K562 (cell line): ENCODE data around the gene CNRIP1. TPM values are rescaled to one million over a fixed set of nuclear protein-coding genes. Genes with fewer than 3 reads are reported as not detected.
A peak's percentile ranks its signal among the peaks of the same experiment; 100 is the strongest.

ENCODE experiments used
- ATAC-seq: fragments of 200-7000 bp; cut with Tn5 transposase; 3 replicates; pipeline ENCODE4 v1.9.1; 2020; ENCODE audit warnings: moderate library complexity
- BruUV-seq: library from RNA; stranded (reverse); fragments of 400-500 nt; replicated peaks from 2 replicates; lab custom pipeline; 2021; lab: Mats Ljungman, UMichigan
- CTCF ChIA-PET: fragments of 300-600 bp; formaldehyde crosslinking; extraction: SDS; loops from one replicate; lab custom pipeline; 2021; ENCODE audit warnings: low intra/inter-chr PET ratio; lab: Yijun Ruan, JAX
- POLR2A ChIA-PET: fragments of 300-600, 350-650 bp; sonication (Branson Sonifier 250); formaldehyde crosslinking; extraction: SDS; loops from one replicate; lab custom pipeline; 2021; ENCODE audit warnings: antibody characterized with exemption, inconsistent platforms; lab: Yijun Ruan, JAX
- DNase-seq, 4 experiments: peaks; one replicate each; pipeline versions ENCODE4 v3.0.0 to v3.0.0-alpha.2; 2011 to 2018; ENCODE audit warnings: low spot score in 3 of 4, mixed read lengths in 3 of 4; ENCODE audit errors: extremely low read depth in 1 of 4
- FAIRE-seq: peaks from 2 replicates; lab custom pipeline; 2011; peaks lifted over from hg19 to GRCh38; lab: Jason Lieb, UNC
- H2AFZ ChIP-seq: 2 replicates; pipeline ENCODE4 v1.6.0; 2011; ENCODE audit warnings: low read depth, low read length, control low read depth, inconsistent platforms
- H3K27ac ChIP-seq: fragments of 200-600 bp; 3 replicates; pipeline ENCODE4 v1.8.0; 2011; ENCODE audit warnings: low read depth, mild to moderate bottlenecking, control low read depth, inconsistent platforms, low read length, moderate library complexity, mixed read lengths; ENCODE audit errors: extremely low read depth
- H3K27me3 ChIP-seq, 2 experiments: fragments of 300-600 bp in 1 of 2; 2 replicates in 1 of 2; 3 replicates in 1 of 2; pipeline versions ENCODE4 v1.6.0 to v1.8.0; 2011; ENCODE audit warnings: inconsistent platforms in 2 of 2, low read length in 2 of 2, mild to moderate bottlenecking in 1 of 2, mixed read lengths in 1 of 2, moderate library complexity in 1 of 2; ENCODE audit not compliant: control insufficient read depth in 2 of 2, insufficient read depth in 2 of 2
- H3K36me3 ChIP-seq: fragments of 300-600 bp; 3 replicates; pipeline ENCODE4 v1.8.0; 2011; ENCODE audit warnings: mild to moderate bottlenecking, low read length, inconsistent platforms; ENCODE audit not compliant: control insufficient read depth, insufficient read depth
- H3K4me1 ChIP-seq, 2 experiments: fragments of 200-600 bp in 1 of 2; replicated peaks in 1 of 2; 2 replicates in 1 of 2; 3 replicates in 1 of 2; pipeline versions ENCODE4 v1.5.1 to v1.8.0; 2011; ENCODE audit warnings: inconsistent platforms in 2 of 2, low read length in 2 of 2, mild to moderate bottlenecking in 1 of 2, mixed read lengths in 1 of 2, moderate library complexity in 1 of 2; ENCODE audit not compliant: control insufficient read depth in 2 of 2, insufficient read depth in 2 of 2
- H3K4me2 ChIP-seq: 2 replicates; pipeline ENCODE4 v1.6.1; 2011; ENCODE audit warnings: low read length, control low read depth, inconsistent platforms, mixed read lengths; ENCODE audit not compliant: insufficient read depth
- H3K4me3 ChIP-seq: fragments of 200-600 bp; sonication (generic), shearing (Covaris generic); 2 replicates; pipeline ENCODE4 v1.5.1; 2016; ENCODE audit warnings: control low read depth, inconsistent platforms
- H3K79me2 ChIP-seq: fragments of 200-600 bp; 3 replicates; pipeline ENCODE4 v1.8.0; 2011; ENCODE audit warnings: low read length, inconsistent platforms; ENCODE audit not compliant: control insufficient read depth, insufficient read depth
- H3K9ac ChIP-seq, 2 experiments: 2 replicates each; pipeline versions ENCODE4 v1.6.0 to v1.6.1; 2011; ENCODE audit warnings: low read depth in 2 of 2, low read length in 2 of 2, control low read depth in 1 of 2, inconsistent platforms in 1 of 2, mild to moderate bottlenecking in 1 of 2, mixed read lengths in 1 of 2; ENCODE audit not compliant: insufficient read depth in 1 of 2
- H3K9me1 ChIP-seq: one replicate; pipeline ENCODE4 v1.6.0; 2011; ENCODE audit warnings: inconsistent platforms, mild to moderate bottlenecking, low read length, moderate library complexity; ENCODE audit not compliant: control insufficient read depth, insufficient read depth
- H3K9me3 ChIP-seq: replicated peaks from 2 replicates; pipeline ENCODE4 v1.5.1; 2011; ENCODE audit warnings: low read depth, low read length, inconsistent platforms; ENCODE audit not compliant: control insufficient read depth, insufficient read depth
- H4K20me1 ChIP-seq: replicated peaks from 2 replicates; pipeline ENCODE4 v1.6.1; 2011; ENCODE audit warnings: low read length, inconsistent platforms, mixed read lengths; ENCODE audit not compliant: control insufficient read depth, insufficient read depth
- ELF2 ChIP-seq: fragments of 250-450 bp; sonication (Bioruptor Pico); IDR thresholded peaks from 2 replicates; pipeline ENCODE4 v1.5.0; 2021; ENCODE audit warnings: mild to moderate bottlenecking
- FOSL1 ChIP-seq: fragments of 200-800 bp; sonication (Bioruptor generic); conservative IDR thresholded peaks from 2 replicates; pipeline ENCODE4 v1.6.1; 2016; ENCODE audit warnings: missing genetic modification characterization, missing compliant biosample characterization
- SIX5 ChIP-seq, 2 experiments: IDR thresholded peaks; 2 replicates each; pipeline ENCODE4 v1.6.1; 2011; ENCODE audit warnings: low read length in 2 of 2, borderline replicate concordance in 1 of 2, low read depth in 1 of 2, mild to moderate bottlenecking in 1 of 2, moderate library complexity in 1 of 2; ENCODE audit not compliant: insufficient read depth in 1 of 2
- STAT5B ChIP-seq: fragments of 250-450 bp; sonication (Bioruptor Pico); IDR thresholded peaks from 2 replicates; pipeline ENCODE4 v1.8.0; 2021; ENCODE audit warnings: mild to moderate bottlenecking, inconsistent platforms
- SUPT5H ChIP-seq: fragments of 450-650 bp; IDR thresholded peaks from 2 replicates; pipeline ENCODE4 v1.6.1; 2016
- ZNF253 ChIP-seq: fragments of 250-450 bp; sonication (Bioruptor Pico); conservative IDR thresholded peaks from 2 replicates; pipeline ENCODE4 v1.6.1; 2021; ENCODE audit warnings: mild to moderate bottlenecking
- ZNF384 ChIP-seq: IDR thresholded peaks from 2 replicates; pipeline ENCODE4 v1.6.1; 2012; ENCODE audit warnings: low read depth, low read length, improper control_type of control experiment
- ZNF785 ChIP-seq: fragments of 250-450 bp; sonication (Bioruptor Pico); IDR thresholded peaks from 2 replicates; pipeline ENCODE4 v1.4.0; 2020; ENCODE audit warnings: mild to moderate bottlenecking
- whole genome bisulfite sequencing: fragments of 100-300 bp; shearing (Covaris generic); methylation state at CpG from one replicate; pipeline ENCODE4 v1.1.6; 2016; ENCODE audit warnings: low coverage, mixed read lengths; ENCODE audit not compliant: insufficient coverage; ENCODE audit errors: missing lambda C conversion rate; 5-methylcytosine and 5-hydroxymethylcytosine counted together
- in situ Hi-C: fragments of 300-500 bp; cut with MboI; formaldehyde crosslinking; loops from 4 replicates; pipeline ENCODE4 v1.15.0; 2018; ENCODE audit warnings: inconsistent platforms, mixed read lengths
- intact Hi-C: fragments of 100-400 bp; cut with micrococcal nuclease; formaldehyde crosslinking; loops from 2 replicates; pipeline ENCODE4 v1.14.2; 2022
- polyA plus RNA-seq, 8 experiments: library from polyadenylated mRNA; depleted of rRNA in 4 of 8; stranded (reverse) in 5 of 8; unstranded in 3 of 8; fragments of >200 nt; fragmentation: Nextera tagmentation in 2 of 8; fragmentation: Illumina TruSeq in 1 of 8; extraction: Ambion mirVana in 2 of 8; extraction: Trizol in 1 of 8; gene quantifications; 2 replicates each; pipeline versions ENCODE4 v1.2.1 to v1.2.3, GENCODE V29; 2011 to 2014; ENCODE audit warnings: inconsistent platforms in 1 of 8, missing spikeins in 1 of 8
- total RNA-seq, 7 experiments: library from RNA; depleted of rRNA in 6 of 7; stranded (reverse); fragments of >200 nt in 6 of 7; fragmentation: Illumina TruSeq in 2 of 7; extraction: Trizol in 2 of 7; gene quantifications; 2 replicates each; pipeline versions ENCODE4 v1.2.1 to v1.2.3, GENCODE V29; 2011 to 2021; ENCODE audit warnings: low replicate concordance in 1 of 7
- TF ChIP-seq, protein P1 (sequence below): fragments of 450-650 bp; formaldehyde crosslinking; IDR thresholded peaks from 2 replicates; pipeline ENCODE4 v1.4.0; 2020; ENCODE audit warnings: mild to moderate bottlenecking, mixed read lengths
- TF ChIP-seq, protein P2 (sequence below), 2 experiments: IDR thresholded peaks in 1 of 2; conservative IDR thresholded peaks in 1 of 2; 2 replicates each; pipeline ENCODE4 v1.6.1; 2016; ENCODE audit warnings: low read depth in 2 of 2, mild to moderate bottlenecking in 1 of 2, missing compliant biosample characterization in 1 of 2, missing genetic modification characterization in 1 of 2, moderate library complexity in 1 of 2
- TF ChIP-seq, protein P3 (sequence below): fragments of 200-800 bp; sonication (Bioruptor generic); IDR thresholded peaks from 2 replicates; pipeline ENCODE4 v1.6.1; 2016; ENCODE audit warnings: missing genetic modification characterization, missing compliant biosample characterization

The CNRIP1 gene
- total and polyA plus RNA-seq, 9 of the 15 experiments (the other 6 are each of a cell fraction or from before 2014, with no cell fraction given), result 0.59 to 2.1 (median 1.5) TPM

DNA sequence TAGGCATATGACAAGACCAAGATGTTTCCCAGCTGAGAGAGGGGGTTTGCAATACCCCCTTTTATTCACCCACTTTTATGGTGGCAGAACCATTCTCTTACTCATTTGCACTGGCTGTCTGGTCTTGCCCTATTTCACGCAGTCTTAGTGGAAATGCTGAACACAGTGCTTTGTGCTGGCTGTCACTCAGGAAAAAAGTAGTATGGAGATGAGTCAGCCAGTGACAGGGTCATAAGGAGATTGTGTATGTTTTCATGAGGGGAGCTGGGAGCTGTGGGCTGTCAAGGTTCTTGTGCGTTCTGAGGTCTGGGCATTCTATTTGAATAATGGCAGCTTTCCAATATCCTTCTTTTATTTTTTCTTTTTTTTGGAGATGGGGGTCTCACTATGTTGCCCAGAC lies 10.9 kb upstream of the CNRIP1 start:
- ChIA-PET POLR2A (interaction anchor here (0.6 to 2.9 kb wide), 4 partner anchors 11 to 1840 kb away, joined by 3 to 13 read pairs (median 3); partner anchors contain the start of gene CNRIP1), CTCF (interaction anchor here (0.6 kb wide), 1 partner anchor 1507 kb away, joined by 3 read pairs; no protein-coding TSS in a partner anchor)
- H3K27me3 ChIP-seq, result no peaks in the 10 kb centered on the region
- no peaks in the 10 kb centered on the region for H3K79me2 ChIP-seq
- H2AFZ ChIP-seq, result peak overlapping the region; percentile 69
- no peak overlapping the region for H3K27ac ChIP-seq
- no peaks in the 10 kb centered on the region for H3K9me1 ChIP-seq
- WGBS, result 15% methylated on average over 2 of the region's 2 CpGs
- intact Hi-C loops, result no loop called here
- ATAC-seq (peak; percentile 74), DNase-seq (peak in 3 of 4 experiments; percentile 20 to 56 (median 33)), FAIRE-seq (no peak)
- no peaks in the 10 kb centered on the region for H4K20me1 ChIP-seq
- H3K4me2 ChIP-seq, result no peak overlapping the region
- peaks cover 0 to 4% of the 10 kb centered on the region in 2 experiments; a peak in 1 of 5 replicates for H3K4me1 ChIP-seq
- no peaks in the 10 kb centered on the region for H3K36me3 ChIP-seq
- no TSS peak for BruUV-seq
- in situ Hi-C loops, result no loop called here
- no peak overlapping the region for H3K9ac ChIP-seq
- no peaks in the 10 kb centered on the region for H3K9me3 ChIP-seq
- H3K4me3 ChIP-seq, result no peak overlapping the region
- TF ChIP-seq, protein P1, sequence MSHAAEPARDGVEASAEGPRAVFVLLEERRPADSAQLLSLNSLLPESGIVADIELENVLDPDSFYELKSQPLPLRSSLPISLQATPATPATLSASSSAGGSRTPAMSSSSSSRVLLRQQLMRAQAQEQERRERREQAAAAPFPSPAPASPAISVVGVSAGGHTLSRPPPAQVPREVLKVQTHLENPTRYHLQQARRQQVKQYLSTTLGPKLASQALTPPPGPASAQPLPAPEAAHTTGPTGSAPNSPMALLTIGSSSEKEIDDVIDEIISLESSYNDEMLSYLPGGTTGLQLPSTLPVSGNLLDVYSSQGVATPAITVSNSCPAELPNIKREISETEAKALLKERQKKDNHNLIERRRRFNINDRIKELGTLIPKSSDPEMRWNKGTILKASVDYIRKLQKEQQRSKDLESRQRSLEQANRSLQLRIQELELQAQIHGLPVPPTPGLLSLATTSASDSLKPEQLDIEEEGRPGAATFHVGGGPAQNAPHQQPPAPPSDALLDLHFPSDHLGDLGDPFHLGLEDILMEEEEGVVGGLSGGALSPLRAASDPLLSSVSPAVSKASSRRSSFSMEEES, result no peak
- TF ChIP-seq SIX5 (IDR thresholded peaks at IDR 0.05; ENCODE audit: borderline replicate concordance in 1 of 2, insufficient read depth in 1 of 2, low read depth in 1 of 2, low read length in 2 of 2), result no peak
- TF ChIP-seq STAT5B, result no peak
- TF ChIP-seq SUPT5H, result no peak
- no peak for TF ChIP-seq ZNF384
- TF ChIP-seq FOSL1 (tag), result peak; percentile 82
- TF ChIP-seq ZNF253, result no peak
- TF ChIP-seq, protein P2, sequence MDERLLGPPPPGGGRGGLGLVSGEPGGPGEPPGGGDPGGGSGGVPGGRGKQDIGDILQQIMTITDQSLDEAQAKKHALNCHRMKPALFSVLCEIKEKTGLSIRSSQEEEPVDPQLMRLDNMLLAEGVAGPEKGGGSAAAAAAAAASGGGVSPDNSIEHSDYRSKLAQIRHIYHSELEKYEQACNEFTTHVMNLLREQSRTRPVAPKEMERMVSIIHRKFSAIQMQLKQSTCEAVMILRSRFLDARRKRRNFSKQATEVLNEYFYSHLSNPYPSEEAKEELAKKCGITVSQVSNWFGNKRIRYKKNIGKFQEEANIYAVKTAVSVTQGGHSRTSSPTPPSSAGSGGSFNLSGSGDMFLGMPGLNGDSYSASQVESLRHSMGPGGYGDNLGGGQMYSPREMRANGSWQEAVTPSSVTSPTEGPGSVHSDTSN (CRISPR knock-in tag; IDR thresholded peaks at IDR 0.05; ENCODE audit: low read depth), result peak; percentile 67
- TF ChIP-seq, protein P2 (tag; conservative IDR thresholded peaks at IDR 0.05; ENCODE audit: low read depth), result peak; percentile 73
- TF ChIP-seq, protein P3, sequence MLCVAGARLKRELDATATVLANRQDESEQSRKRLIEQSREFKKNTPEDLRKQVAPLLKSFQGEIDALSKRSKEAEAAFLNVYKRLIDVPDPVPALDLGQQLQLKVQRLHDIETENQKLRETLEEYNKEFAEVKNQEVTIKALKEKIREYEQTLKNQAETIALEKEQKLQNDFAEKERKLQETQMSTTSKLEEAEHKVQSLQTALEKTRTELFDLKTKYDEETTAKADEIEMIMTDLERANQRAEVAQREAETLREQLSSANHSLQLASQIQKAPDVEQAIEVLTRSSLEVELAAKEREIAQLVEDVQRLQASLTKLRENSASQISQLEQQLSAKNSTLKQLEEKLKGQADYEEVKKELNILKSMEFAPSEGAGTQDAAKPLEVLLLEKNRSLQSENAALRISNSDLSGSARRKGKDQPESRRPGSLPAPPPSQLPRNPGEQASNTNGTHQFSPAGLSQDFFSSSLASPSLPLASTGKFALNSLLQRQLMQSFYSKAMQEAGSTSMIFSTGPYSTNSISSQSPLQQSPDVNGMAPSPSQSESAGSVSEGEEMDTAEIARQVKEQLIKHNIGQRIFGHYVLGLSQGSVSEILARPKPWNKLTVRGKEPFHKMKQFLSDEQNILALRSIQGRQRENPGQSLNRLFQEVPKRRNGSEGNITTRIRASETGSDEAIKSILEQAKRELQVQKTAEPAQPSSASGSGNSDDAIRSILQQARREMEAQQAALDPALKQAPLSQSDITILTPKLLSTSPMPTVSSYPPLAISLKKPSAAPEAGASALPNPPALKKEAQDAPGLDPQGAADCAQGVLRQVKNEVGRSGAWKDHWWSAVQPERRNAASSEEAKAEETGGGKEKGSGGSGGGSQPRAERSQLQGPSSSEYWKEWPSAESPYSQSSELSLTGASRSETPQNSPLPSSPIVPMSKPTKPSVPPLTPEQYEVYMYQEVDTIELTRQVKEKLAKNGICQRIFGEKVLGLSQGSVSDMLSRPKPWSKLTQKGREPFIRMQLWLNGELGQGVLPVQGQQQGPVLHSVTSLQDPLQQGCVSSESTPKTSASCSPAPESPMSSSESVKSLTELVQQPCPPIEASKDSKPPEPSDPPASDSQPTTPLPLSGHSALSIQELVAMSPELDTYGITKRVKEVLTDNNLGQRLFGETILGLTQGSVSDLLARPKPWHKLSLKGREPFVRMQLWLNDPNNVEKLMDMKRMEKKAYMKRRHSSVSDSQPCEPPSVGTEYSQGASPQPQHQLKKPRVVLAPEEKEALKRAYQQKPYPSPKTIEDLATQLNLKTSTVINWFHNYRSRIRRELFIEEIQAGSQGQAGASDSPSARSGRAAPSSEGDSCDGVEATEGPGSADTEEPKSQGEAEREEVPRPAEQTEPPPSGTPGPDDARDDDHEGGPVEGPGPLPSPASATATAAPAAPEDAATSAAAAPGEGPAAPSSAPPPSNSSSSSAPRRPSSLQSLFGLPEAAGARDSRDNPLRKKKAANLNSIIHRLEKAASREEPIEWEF (CRISPR knock-in tag), result no peak
- TF ChIP-seq ELF2 (CRISPR knock-in tag), result no peak
- no peak for TF ChIP-seq ZNF785 (CRISPR knock-in tag)
